HG02870 (cell line): ENCODE measurements around the gene MPC1L.
"Not testable (repeated sequence)": the region's sequence is repeated elsewhere in the genome, so short reads cannot be mapped to it uniquely, and the experiment has no call there.

Source experiments
- ATAC-seq: cut with Tn5 transposase; IDR thresholded peaks from one replicate; pipeline ENCODE4 v1.9.1; 2021; ENCODE audit warnings: mild to moderate bottlenecking, moderate library complexity; ENCODE audit not compliant: unreplicated experiment

MPC1L gene

GRCh38 chrX:40623139-40623536, at the start of gene MPC1L:
Gene MPC1L, plus strand, starts transcription at chrX:40623428. Its CDS starts 138 bp downstream, at chrX:40623566.
- no peak for ATAC-seq

GRCh38 chrX:40573763-40574162, 49.5 kb upstream of the MPC1L start:
- no peak for ATAC-seq

- not testable (repeated sequence) for ATAC-seq
Measured at GRCh38 chrX:40575411-40575810, 47.8 kb upstream of the MPC1L start.

- ATAC-seq = no peak
Measured at GRCh38 chrX:40576291-40576690, 46.9 kb upstream of the MPC1L start.

GRCh38 chrX:40578039-40578695, 45.1 kb upstream of the MPC1L start:
- no peak for ATAC-seq

- ATAC-seq = no peak
Measured at GRCh38 chrX:40579141-40579540, 44.1 kb upstream of the MPC1L start.

- ATAC-seq = peak; percentile 53
Measured at GRCh38 chrX:40579900-40580536, 43.2 kb upstream of the MPC1L start.

GRCh38 chrX:40580537-40581335, 42.5 kb upstream of the MPC1L start, which contains the start of gene ATP6AP2:
Gene ATP6AP2, plus strand, starts transcription at chrX:40580970. Its CDS starts 96 bp downstream, at chrX:40581066.
- ATAC-seq = peak; percentile 91

GRCh38 chrX:40581336-40581920, 41.8 kb upstream of the MPC1L start:
- no peak for ATAC-seq

- not testable (repeated sequence) for ATAC-seq
Measured at GRCh38 chrX:40582178-40582577, 41.0 kb upstream of the MPC1L start.

GRCh38 chrX:40582811-40583210, 40.4 kb upstream of the MPC1L start:
- ATAC-seq = no peak

GRCh38 chrX:40587623-40588022, 35.6 kb upstream of the MPC1L start:
- not testable (repeated sequence) for ATAC-seq

- ATAC-seq = peak; percentile 68
Measured at GRCh38 chrX:40589616-40590321, 33.5 kb upstream of the MPC1L start.

GRCh38 chrX:40603446-40603845, 19.8 kb upstream of the MPC1L start:
- ATAC-seq = no peak

- ATAC-seq = no peak
Measured at GRCh38 chrX:40607381-40607780, 15.8 kb upstream of the MPC1L start.

GRCh38 chrX:40612511-40612910, 10.7 kb upstream of the MPC1L start:
- ATAC-seq = no peak

- ATAC-seq = no peak
Measured at GRCh38 chrX:40615976-40616375, 7.3 kb upstream of the MPC1L start.

GRCh38 chrX:40617566-40617965, 5.7 kb upstream of the MPC1L start:
- no peak for ATAC-seq

- ATAC-seq = no peak
Measured at GRCh38 chrX:40622479-40623138, 619 bp upstream of the MPC1L start.

- no peak for ATAC-seq
Measured at GRCh38 chrX:40623665-40624064, 437 bp downstream of the MPC1L start.
